GM21423 (cell line): Measurements from ENCODE around the gene MPIG6B.
A peak's percentile ranks its signal among the peaks of the same experiment; 100 is the strongest.

Source experiments
- ATAC-seq: cut with Tn5 transposase; IDR thresholded peaks from one replicate; pipeline ENCODE4 v1.9.1; 2021; ENCODE audit warnings: mild to moderate bottlenecking, moderate library complexity; ENCODE audit not compliant: unreplicated experiment

The MPIG6B gene

DNA sequence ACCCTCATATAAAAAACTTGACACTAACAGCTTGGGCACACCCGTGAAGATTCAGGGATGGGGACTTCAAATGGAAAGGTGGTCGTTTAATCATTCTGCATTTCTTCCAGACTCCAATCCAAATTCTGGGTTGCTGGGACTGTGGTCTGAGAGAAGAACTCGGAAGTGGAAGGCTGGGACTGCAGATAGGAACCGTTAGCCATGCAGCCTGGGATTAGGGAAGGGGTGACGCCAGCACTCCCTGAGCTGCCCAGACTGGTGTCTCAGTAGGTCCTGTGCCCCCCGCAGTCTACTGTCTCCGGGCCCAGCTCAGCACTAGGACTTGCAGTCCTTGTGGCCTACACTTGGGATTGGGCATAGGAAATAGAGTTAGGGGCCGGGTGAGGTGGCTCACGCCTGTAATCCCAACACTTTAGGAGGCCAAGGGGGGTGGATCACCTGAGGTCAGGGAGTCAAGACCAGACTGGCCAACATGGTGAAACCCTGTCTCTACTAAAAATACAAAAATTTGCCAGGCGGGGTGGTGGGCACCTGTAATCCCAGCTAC, 13.7 kb downstream of the MPIG6B start:
- ATAC-seq, result no peak

GRCh38 chr6:31737315-31737990, 14.3 kb downstream of the MPIG6B start:
- ATAC-seq, result no peak

DNA sequence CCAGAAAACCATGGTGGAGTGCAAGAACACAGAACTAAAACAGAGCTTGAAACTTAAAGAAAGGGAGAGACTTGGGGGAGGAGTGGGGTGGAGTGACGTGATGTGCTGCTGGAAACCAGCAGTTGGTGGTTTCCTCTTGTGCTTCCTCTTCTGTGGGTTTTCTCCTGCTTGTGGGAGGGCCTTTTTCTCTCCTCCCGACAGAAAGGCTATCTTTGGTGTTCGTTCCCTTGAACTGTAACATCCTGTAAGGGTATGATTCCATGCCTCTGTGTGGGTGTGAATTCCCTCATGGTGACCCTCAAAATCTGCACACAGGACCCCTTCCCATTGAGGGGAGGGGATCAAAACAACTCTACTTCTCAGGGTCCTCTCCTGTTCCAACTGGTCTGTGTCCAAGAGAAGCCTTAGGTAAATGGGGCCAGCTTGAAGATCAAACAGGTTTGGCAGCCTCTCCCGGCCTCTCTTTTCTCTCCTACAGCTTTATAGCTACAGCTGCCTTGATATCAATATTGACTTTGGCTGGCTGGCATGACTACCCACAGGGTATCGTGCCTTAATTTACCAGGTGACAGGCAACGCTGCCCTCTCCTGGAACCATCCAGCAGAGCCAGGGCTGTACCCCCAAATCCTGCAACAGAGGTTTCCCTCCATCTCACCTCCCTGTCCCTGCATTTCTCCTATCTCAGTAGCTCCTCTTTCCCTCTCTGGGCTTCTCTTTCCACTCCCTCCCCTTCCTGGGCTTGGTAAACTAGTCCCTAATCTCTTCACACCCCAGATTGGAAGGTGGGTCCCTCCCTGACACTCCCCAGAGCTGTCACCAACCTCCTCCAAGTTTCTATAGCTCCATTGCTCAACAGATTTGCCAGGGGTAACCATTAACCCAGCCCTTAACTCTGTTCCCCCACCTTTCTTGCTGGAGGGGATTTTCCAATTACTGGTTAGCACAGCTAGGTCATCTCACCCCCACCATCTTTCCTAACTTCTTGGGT, 15.1 kb downstream of the MPIG6B start:
- ATAC-seq, result no peak

GRCh38 chr6:31739639-31740396, 16.6 kb downstream of the MPIG6B start, which contains the start of gene MSH5:
TSS of gene MSH5 (plus strand) at chr6:31740005. CDS start at chr6:31740467, 462 bp downstream.
- peak; percentile 69 for ATAC-seq

- no peak for ATAC-seq
Measured at GRCh38 chr6:31740397-31741223, 17.4 kb downstream of the MPIG6B start.

- no peak for ATAC-seq
Measured at GRCh38 chr6:31741815-31742214, 18.6 kb downstream of the MPIG6B start.

GRCh38 chr6:31742894-31743293, 19.7 kb downstream of the MPIG6B start:
- ATAC-seq, result no peak

DNA sequence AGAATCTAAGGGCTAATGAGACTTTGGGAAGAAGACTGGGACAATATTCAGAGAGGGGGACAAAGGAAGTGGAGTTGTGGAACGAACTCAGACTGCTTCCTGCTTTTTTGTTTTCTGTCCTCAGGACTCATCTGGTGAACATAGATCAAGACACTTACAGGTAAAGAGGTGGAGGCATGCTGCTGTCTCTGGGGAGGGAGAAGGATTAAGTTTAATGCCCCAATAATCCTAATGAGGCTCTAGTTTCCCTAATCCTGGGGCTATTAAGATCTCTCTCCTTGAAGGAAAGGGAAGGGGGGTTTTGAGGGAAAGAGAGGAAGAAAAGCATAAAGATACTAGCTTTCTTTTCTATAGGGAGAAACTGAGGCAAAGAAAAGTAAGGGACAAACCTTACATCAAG, 21.2 kb downstream of the MPIG6B start:
- no peak for ATAC-seq

GRCh38 chr6:31749301-31750036, 26.3 kb downstream of the MPIG6B start:
- no peak for ATAC-seq

- ATAC-seq, result no peak
Measured at GRCh38 chr6:31750411-31751022, 27.3 kb downstream of the MPIG6B start.

DNA sequence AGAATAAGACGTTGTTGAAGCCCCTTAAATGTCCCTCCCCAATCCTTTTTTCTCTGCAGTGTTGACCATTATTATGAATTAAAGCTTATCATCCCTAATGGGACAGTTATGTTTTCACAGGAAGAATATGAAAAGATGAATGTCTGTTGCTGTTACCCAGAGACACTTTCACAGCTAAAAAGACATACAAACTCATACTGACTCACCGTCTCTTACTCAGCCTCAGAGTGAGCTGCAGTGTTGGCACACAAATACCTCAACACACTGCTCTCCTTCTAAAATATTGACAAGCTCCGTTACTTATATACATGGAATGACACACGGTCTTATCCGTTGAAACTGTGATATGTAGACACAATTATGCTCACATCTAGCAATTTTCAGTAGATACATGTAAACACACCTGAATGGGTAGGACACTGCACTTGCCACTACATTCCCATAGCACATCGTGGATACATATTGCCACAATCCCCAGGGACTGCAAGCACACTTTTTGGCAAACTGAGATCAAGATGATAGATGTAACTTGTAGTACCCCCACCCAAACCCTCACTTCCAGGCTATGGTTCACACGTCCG, 29.7 kb downstream of the MPIG6B start:
- ATAC-seq, result no peak

GRCh38 chr6:31758281-31758680, 35.1 kb downstream of the MPIG6B start:
- no peak for ATAC-seq

DNA sequence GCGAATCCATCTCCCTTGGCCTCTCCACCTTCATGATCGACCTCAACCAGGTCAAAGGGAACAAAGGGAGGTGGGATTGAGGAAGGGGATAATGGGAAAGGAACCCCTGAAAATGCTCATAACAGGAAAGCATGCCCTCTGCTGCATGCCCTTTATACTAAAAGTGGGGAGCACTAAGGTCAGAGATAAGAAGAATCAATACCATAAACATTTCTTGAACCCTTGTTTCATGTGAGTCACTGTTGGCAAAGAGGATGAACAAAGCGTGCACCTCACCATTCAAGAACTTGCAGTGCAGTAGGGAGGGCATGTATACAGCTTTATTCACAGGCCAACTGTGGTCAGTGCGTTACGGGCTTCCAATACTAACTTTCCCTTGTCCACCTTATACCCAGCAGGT, 37.6 kb downstream of the MPIG6B start:
- ATAC-seq, result no peak

DNA sequence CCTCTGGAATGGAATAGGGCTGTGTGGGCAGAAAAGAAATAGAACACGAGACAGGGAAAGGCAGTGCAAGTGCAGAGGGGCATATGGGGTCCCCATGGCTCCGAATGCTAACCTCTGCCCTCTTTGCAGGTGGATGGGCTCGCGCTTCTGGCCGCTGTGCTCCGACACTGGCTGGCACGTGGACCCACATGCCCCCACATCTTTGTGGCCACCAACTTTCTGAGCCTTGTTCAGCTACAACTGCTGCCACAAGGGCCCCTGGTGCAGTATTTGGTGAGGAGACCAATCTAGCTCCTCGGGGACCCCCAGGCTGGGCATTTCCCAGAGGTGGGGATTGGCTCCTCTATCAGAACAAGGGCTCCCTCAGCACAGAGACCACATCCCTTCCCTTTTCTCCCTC, 38.2 kb downstream of the MPIG6B start:
- ATAC-seq, result no peak

DNA sequence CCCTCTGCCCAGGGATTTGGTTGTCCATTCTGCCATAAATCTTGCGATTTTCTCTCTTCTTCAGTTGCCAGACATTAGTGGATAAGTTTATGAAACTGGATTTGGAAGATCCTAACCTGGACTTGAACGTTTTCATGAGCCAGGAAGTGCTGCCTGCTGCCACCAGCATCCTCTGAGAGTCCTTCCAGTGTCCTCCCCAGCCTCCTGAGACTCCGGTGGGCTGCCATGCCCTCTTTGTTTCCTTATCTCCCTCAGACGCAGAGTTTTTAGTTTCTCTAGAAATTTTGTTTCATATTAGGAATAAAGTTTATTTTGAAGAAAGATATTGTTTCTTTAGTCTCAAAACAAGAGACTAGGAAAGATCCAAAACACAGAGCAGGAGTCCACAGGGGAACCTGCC, 39.2 kb downstream of the MPIG6B start, which contains the start of gene SAPCD1:
SAPCD1 (plus strand) TSS at position 301 of the 400 bp plus-strand sequence. CDS start 399 bp downstream, outside the sequence.
- ATAC-seq, result no peak

DNA sequence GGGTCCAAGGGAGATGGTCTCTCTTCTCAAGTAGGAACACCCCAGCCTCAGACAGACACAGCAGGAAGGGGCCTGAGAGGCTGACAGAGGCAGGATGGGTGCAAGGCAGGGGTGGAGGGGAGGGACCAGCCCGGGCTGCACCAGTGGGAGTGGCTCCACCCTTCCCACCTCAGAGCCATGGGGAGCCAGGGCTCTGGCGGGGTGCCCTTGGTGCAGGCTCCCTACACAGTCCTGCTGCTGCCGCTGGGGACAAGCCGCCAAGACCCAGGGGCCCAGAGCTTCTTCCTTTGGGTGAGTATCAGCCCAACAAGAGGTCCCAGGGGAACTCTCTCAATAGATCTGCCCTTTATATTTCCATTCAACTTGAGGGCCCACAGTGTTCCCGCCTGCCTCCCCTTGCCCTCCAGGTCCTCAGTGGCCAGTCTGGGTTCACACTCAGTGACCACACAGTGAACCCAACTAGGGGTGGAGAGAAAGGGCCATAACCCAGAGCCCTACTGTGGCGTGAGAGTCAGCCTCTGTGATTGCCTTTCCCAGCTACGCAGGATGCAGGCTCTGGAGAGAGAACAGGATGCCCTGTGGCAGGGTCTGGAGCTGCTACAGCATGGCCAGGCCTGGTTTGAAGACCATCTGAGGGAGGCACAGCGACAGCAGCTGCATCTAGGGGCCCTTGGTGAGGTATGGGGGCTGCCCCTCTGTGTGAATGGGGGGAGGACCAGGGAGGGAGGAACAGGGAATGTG, 39.9 kb downstream of the MPIG6B start:
- no peak for ATAC-seq

DNA sequence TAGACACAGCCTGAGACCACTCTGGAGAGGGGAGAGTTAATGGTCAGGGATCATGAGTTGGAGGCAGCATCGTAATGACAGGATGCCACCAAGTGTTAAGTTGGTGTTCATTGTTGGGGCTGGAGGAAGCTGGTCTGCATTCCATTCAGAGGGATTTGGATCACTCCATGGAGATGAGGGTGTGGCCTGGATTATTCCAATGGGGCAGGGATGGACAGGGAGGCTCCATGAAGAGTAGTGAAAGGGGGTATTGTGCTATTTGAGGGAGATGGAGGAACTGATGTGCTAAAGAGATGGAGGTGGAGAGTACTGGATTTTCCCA, 40.4 kb downstream of the MPIG6B start:
- ATAC-seq, result no peak

GRCh38 chr6:31764198-31764597, 41.0 kb downstream of the MPIG6B start:
- ATAC-seq, result no peak
